ENCODE measurements around the gene DIP2C. TPM values are rescaled to one million over a fixed set of nuclear protein-coding genes. Genes with fewer than 3 reads are reported as not detected.

The DIP2C gene
- total RNA-seq, 1 experiment from 2014 or later = 5.3 TPM

GRCh38 chr10:387909-388660 lies 301.4 kb downstream of the DIP2C start:
- DNase-seq (ENCODE audit: extremely low read depth, low read depth) = no peak

- DNase-seq (ENCODE audit: extremely low read depth, low read depth) = no peak
Observed at GRCh38 chr10:387593-387891, 301.9 kb downstream of the DIP2C start.

GRCh38 chr10:386771-387592 lies 302.5 kb downstream of the DIP2C start:
- DNase-seq (ENCODE audit: extremely low read depth, low read depth) = no peak

- no peak for DNase-seq (ENCODE audit: extremely low read depth, low read depth)
Observed at GRCh38 chr10:385571-386300, 303.7 kb downstream of the DIP2C start.

GRCh38 chr10:384538-385305 lies 304.7 kb downstream of the DIP2C start:
- no peak for DNase-seq (ENCODE audit: extremely low read depth, low read depth)

GRCh38 chr10:383519-383918 lies 305.9 kb downstream of the DIP2C start:
- DNase-seq (ENCODE audit: extremely low read depth, low read depth) = no peak

- DNase-seq (ENCODE audit: extremely low read depth, low read depth) = no peak
Observed at GRCh38 chr10:381805-382204, 307.7 kb downstream of the DIP2C start.

- DNase-seq (ENCODE audit: extremely low read depth, low read depth) = no peak
Observed at GRCh38 chr10:381346-381745, 308.1 kb downstream of the DIP2C start.

GRCh38 chr10:380313-380940 lies 309.0 kb downstream of the DIP2C start:
- DNase-seq (ENCODE audit: extremely low read depth, low read depth) = no peak

GRCh38 chr10:378930-379704 lies 310.4 kb downstream of the DIP2C start:
- no peak for DNase-seq (ENCODE audit: extremely low read depth, low read depth)

- no peak for DNase-seq (ENCODE audit: extremely low read depth, low read depth)
Observed at GRCh38 chr10:378230-378929, 311.1 kb downstream of the DIP2C start.

- no peak for DNase-seq (ENCODE audit: extremely low read depth, low read depth)
Observed at GRCh38 chr10:377228-377627, 312.2 kb downstream of the DIP2C start.

GRCh38 chr10:375815-376505 lies 313.5 kb downstream of the DIP2C start:
- no peak for DNase-seq (ENCODE audit: extremely low read depth, low read depth)

- DNase-seq (ENCODE audit: extremely low read depth, low read depth) = no peak
Observed at GRCh38 chr10:374354-374753, 315.1 kb downstream of the DIP2C start.

- no peak for DNase-seq (ENCODE audit: extremely low read depth, low read depth)
Observed at GRCh38 chr10:373526-374309, 315.8 kb downstream of the DIP2C start.

GRCh38 chr10:373015-373414 lies 316.5 kb downstream of the DIP2C start:
- no peak for DNase-seq (ENCODE audit: extremely low read depth, low read depth)

- no peak for DNase-seq (ENCODE audit: extremely low read depth, low read depth)
Observed at GRCh38 chr10:372566-372965, 316.9 kb downstream of the DIP2C start.

GRCh38 chr10:371515-371914 lies 318.0 kb downstream of the DIP2C start:
- no peak for DNase-seq (ENCODE audit: extremely low read depth, low read depth)
